HepG2 (cell line): ENCODE measurements around the gene SIK3. TPM values are rescaled to one million over a fixed set of nuclear protein-coding genes. Genes with fewer than 3 reads are reported as not detected.
A peak's percentile ranks its signal among the peaks of the same experiment; 100 is the strongest.

Source experiments
- BRF2 ChIP-seq: sonication (generic); formaldehyde crosslinking; IDR thresholded peaks from 2 replicates; pipeline ENCODE4 v1.8.1; 2022; ENCODE audit warnings: mild to moderate bottlenecking, missing genetic modification reagents
- MAF1 ChIP-seq: sonication (generic); formaldehyde crosslinking; IDR thresholded peaks from 2 replicates; pipeline ENCODE4 v1.5.0; 2020; ENCODE audit warnings: missing genetic modification reagents, borderline replicate concordance
- PHB2 ChIP-seq: fragments of 450-650 bp; IDR thresholded peaks from 2 replicates; pipeline ENCODE4 v1.6.1; 2018; ENCODE audit not compliant: partially characterized antibody
- RBAK ChIP-seq: sonication (generic); formaldehyde crosslinking; IDR thresholded peaks from 2 replicates; pipeline ENCODE4 v1.5.1; 2020; ENCODE audit warnings: mild to moderate bottlenecking, missing genetic modification reagents
- SNAI1 ChIP-seq: sonication (generic); formaldehyde crosslinking; IDR thresholded peaks from 2 replicates; pipeline ENCODE4 v1.5.0; 2020; ENCODE audit warnings: mild to moderate bottlenecking, missing genetic modification reagents, borderline replicate concordance
- SNRNP70 ChIP-seq: fragments of 200-400 bp; formaldehyde crosslinking; IDR thresholded peaks from 2 replicates; pipeline ENCODE4 v1.6.1; 2017; ENCODE audit warnings: mild to moderate bottlenecking, low read depth, low read length, moderate library complexity
- TAF1 ChIP-seq: sonication (generic); formaldehyde crosslinking; IDR thresholded peaks from 2 replicates; pipeline ENCODE4 v1.4.0; 2020; ENCODE audit warnings: missing genetic modification reagents
- THAP8 ChIP-seq: sonication (generic); formaldehyde crosslinking; IDR thresholded peaks from 2 replicates; pipeline ENCODE4 v1.5.1; 2020; ENCODE audit warnings: missing genetic modification reagents, mild to moderate bottlenecking, borderline replicate concordance
- ZFP41 ChIP-seq: sonication (generic); formaldehyde crosslinking; IDR thresholded peaks from 2 replicates; pipeline ENCODE4 v1.4.0; 2020; ENCODE audit warnings: mild to moderate bottlenecking, missing genetic modification reagents, borderline replicate concordance
- ZMAT5 ChIP-seq: sonication (generic); formaldehyde crosslinking; IDR thresholded peaks from 2 replicates; pipeline ENCODE4 v1.5.0; 2020; ENCODE audit warnings: mild to moderate bottlenecking, low read depth, missing genetic modification reagents, borderline replicate concordance
- ZNF567 ChIP-seq: sonication (generic); formaldehyde crosslinking; IDR thresholded peaks from 2 replicates; pipeline ENCODE4 v1.8.1; 2023; ENCODE audit warnings: mild to moderate bottlenecking, missing genetic modification reagents, borderline replicate concordance
- ZNF788 ChIP-seq: sonication (generic); formaldehyde crosslinking; IDR thresholded peaks from 2 replicates; pipeline ENCODE4 v1.5.0; 2020; ENCODE audit warnings: mild to moderate bottlenecking, missing genetic modification reagents, borderline replicate concordance
- polyA plus RNA-seq, 8 experiments: library from polyadenylated mRNA; depleted of rRNA in 3 of 8; stranded (reverse) in 7 of 8; unstranded in 1 of 8; fragments of >200 nt; fragmentation: Illumina TruSeq in 4 of 8; extraction: Trizol in 4 of 8; gene quantifications; 2 replicates each; pipeline versions ENCODE4 v1.2.1 to v1.2.3, GENCODE V29; 2011 to 2016; ENCODE audit warnings: low read depth in 4 of 8, missing spikeins in 1 of 8, mixed read lengths in 1 of 8; ENCODE audit not compliant: insufficient read depth in 1 of 8
- total RNA-seq, 5 experiments: library from RNA; depleted of rRNA; stranded (reverse); fragments of >200 nt; fragmentation: Illumina TruSeq; extraction: Trizol; gene quantifications; 2 replicates each; pipeline ENCODE4 v1.2.3, GENCODE V29; 2016; ENCODE audit warnings: low read depth in 1 of 5
- TF ChIP-seq, protein P1 (sequence below): sonication (generic); formaldehyde crosslinking; IDR thresholded peaks from 2 replicates; pipeline ENCODE4 v1.4.0; 2020; ENCODE audit warnings: missing genetic modification reagents, mild to moderate bottlenecking, borderline replicate concordance
- TF ChIP-seq, protein P2 (sequence below): sonication (generic); formaldehyde crosslinking; IDR thresholded peaks from 2 replicates; pipeline ENCODE4 v1.8.0; 2022; ENCODE audit warnings: missing genetic modification reagents, mild to moderate bottlenecking, inconsistent platforms, borderline replicate concordance
- TF ChIP-seq, protein P3 (sequence below): sonication (generic); formaldehyde crosslinking; IDR thresholded peaks from 2 replicates; pipeline ENCODE4 v1.5.1; 2020; ENCODE audit warnings: mild to moderate bottlenecking, missing genetic modification reagents

Gene SIK3
- total and polyA plus RNA-seq, 2 of the 13 experiments (the other 11 are each of a cell fraction or from before 2014, with no cell fraction given) = 5.7 to 9.8 TPM

GRCh38 chr11:116826751-116827431 lies 271.3 kb downstream of the SIK3 start (continued):
- TF ChIP-seq, protein P1, sequence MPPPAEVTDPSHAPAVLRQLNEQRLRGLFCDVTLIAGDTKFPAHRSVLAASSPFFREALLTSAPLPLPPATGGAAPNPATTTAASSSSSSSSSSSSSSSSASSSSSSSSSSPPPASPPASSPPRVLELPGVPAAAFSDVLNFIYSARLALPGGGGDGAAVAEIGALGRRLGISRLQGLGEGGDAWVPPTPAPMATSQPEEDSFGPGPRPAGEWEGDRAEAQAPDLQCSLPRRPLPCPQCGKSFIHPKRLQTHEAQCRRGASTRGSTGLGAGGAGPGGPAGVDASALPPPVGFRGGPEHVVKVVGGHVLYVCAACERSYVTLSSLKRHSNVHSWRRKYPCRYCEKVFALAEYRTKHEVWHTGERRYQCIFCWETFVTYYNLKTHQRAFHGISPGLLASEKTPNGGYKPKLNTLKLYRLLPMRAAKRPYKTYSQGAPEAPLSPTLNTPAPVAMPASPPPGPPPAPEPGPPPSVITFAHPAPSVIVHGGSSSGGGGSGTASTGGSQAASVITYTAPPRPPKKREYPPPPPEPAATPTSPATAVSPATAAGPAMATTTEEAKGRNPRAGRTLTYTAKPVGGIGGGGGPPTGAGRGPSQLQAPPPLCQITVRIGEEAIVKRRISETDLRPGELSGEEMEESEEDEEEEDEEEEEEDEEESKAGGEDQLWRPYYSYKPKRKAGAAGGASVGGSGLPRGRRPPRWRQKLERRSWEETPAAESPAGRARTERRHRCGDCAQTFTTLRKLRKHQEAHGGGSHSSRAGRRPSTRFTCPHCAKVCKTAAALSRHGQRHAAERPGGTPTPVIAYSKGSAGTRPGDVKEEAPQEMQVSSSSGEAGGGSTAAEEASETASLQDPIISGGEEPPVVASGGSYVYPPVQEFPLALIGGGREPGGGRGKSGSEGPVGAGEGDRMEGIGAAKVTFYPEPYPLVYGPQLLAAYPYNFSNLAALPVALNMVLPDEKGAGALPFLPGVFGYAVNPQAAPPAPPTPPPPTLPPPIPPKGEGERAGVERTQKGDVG (CRISPR knock-in tag) = peak; percentile 33; the same call in 1 of the 2 replicates
- TF ChIP-seq SNAI1 (CRISPR knock-in tag) = no peak
- TF ChIP-seq, protein P2, sequence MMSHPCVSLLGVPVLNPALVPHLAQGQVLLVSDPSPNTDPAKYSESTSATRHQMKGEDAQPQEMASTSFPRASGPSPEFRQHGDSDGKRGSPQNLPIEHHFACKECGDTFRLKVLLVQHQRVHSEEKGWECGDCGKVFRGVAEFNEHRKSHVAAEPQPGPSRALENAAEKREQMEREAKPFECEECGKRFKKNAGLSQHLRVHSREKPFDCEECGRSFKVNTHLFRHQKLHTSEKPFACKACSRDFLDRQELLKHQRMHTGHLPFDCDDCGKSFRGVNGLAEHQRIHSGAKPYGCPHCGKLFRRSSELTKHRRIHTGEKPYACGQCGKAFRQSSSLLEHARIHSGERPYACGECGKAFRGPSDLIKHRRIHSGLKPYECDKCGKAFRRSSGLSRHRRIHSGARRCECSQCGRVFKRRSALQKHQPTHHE (CRISPR knock-in tag) = peak; percentile 20; the same call in 1 of the 2 replicates
- TF ChIP-seq RBAK (CRISPR knock-in tag) = peak; percentile 37; the same call in 1 of the 2 replicates
- TF ChIP-seq ZFP41 (CRISPR knock-in tag) = no peak; the same call in 1 of the 2 replicates
- TF ChIP-seq TAF1 (CRISPR knock-in tag) = peak; percentile 35; the same call in 1 of the 2 replicates
- no peak for TF ChIP-seq SNRNP70
- TF ChIP-seq, protein P3, sequence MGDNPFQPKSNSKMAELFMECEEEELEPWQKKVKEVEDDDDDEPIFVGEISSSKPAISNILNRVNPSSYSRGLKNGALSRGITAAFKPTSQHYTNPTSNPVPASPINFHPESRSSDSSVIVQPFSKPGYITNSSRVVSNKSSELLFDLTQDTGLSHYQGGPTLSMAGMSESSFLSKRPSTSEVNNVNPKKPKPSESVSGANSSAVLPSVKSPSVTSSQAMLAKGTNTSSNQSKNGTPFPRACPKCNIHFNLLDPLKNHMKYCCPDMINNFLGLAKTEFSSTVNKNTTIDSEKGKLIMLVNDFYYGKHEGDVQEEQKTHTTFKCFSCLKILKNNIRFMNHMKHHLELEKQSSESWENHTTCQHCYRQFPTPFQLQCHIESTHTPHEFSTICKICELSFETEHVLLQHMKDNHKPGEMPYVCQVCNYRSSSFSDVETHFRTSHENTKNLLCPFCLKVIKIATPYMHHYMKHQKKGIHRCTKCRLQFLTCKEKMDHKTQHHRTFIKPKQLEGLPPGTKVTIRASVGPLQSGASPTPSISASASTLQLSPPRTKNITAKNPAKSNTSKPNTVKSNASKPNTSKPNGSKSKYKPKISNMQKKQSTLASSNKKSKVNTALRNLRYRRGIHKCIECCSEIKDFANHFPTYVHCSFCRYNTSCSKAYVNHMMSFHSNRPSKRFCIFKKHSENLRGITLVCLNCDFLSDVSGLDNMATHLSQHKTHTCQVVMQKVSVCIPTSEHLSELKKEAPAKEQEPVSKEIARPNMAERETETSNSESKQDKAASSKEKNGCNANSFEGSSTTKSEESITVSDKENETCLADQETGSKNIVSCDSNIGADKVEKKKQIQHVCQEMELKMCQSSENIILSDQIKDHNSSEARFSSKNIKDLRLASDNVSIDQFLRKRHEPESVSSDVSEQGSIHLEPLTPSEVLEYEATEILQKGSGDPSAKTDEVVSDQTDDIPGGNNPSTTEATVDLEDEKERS (CRISPR knock-in tag) = no peak
- no peak; the same call in 1 of the 2 replicates for TF ChIP-seq BRF2 (CRISPR knock-in tag)
- peak; percentile 79; the same call in 1 of the 2 replicates for TF ChIP-seq ZNF567 (CRISPR knock-in tag)
- no peak for TF ChIP-seq THAP8 (CRISPR knock-in tag)
- TF ChIP-seq PHB2 = no peak
- TF ChIP-seq ZMAT5 (CRISPR knock-in tag) = no peak
- peak; percentile 69; the same call in 1 of the 2 replicates for TF ChIP-seq MAF1 (CRISPR knock-in tag)
- TF ChIP-seq ZNF788 = peak; percentile 90; the same call in 1 of the 2 replicates
